HG03442 (cell line): ENCODE measurements around the gene SFXN5.
A peak's percentile ranks its signal among the peaks of the same experiment; 100 is the strongest.
"Not testable (repeated sequence)": the region's sequence is repeated elsewhere in the genome, so short reads cannot be mapped to it uniquely, and the experiment has no call there.

ENCODE experiments used
- ATAC-seq: cut with Tn5 transposase; IDR thresholded peaks from one replicate; pipeline ENCODE4 v1.9.1; 2021; ENCODE audit warnings: mild to moderate bottlenecking, moderate library complexity; ENCODE audit not compliant: unreplicated experiment

The SFXN5 gene

DNA sequence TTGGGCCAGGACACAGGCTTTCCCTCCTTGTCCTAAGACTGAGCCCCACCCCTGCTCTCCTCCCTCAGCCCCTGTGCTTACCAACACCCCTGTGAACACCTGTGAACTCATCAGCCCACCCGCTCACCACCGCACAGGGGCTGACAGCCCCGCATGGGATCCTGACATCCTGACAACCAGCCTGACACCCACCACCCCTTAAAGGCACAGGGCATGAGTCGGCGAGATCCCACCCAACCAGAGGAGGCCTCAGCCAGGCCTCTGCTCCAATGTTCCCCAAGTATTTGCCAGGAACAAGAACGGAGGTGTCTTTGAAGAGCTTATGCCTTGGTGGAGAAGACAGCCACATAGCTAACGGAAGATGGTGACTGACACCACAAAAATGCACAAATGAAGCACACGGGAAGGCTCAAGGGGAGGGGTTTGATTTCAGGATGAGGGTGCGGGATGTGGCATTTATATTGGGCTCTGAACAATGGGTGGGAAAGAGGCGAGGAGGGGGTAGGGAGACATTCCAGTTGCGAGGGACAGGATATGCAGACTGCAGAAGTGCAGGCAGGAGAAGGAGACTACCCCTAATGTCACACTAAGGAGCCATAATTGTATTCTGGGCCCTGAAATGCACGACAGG is 30.2 kb upstream of the SFXN5 start:
- ATAC-seq = no peak

DNA sequence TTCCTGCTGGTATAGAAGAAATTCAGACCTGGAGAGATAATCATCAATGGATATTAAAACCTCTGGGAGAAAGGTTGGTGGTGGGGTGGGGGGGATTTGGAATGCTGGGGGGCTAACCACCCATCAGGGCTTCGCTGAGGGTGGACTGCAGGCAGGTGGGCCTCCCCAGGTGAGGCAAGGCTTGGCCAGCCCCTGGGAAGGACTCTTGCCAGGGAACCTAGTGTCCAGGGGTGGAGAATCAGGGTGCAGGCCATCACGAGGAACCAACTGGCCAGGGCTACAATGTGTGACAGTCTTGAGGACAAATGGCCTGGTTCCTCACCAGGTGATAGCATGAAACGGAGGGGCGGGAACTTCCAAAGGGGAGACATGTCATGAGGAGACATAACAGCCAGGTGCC is 29.4 kb upstream of the SFXN5 start:
- no peak for ATAC-seq

DNA sequence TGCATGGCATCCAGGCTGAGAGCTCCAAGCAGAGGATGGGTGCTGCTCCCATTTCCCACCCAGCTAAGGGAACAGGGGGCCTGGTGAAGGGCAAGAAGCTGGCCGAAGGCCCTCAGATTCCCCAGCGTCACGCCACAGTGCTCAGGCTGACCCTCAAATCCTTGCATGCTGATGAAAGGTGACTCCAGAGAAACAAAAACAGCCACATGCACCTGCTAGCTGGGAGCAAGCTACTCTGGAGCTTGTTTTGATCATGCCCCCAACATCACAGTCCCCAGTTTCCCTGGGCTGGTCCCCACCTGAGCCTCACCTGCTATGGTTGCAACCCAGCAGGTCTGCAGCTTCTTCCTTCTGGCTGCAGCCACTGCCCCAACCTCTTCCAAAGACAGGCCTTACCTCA is 28.0 kb upstream of the SFXN5 start:
- ATAC-seq = no peak

GRCh38 chr2:73095910-73096309 is 24.4 kb upstream of the SFXN5 start:
- no peak for ATAC-seq

DNA sequence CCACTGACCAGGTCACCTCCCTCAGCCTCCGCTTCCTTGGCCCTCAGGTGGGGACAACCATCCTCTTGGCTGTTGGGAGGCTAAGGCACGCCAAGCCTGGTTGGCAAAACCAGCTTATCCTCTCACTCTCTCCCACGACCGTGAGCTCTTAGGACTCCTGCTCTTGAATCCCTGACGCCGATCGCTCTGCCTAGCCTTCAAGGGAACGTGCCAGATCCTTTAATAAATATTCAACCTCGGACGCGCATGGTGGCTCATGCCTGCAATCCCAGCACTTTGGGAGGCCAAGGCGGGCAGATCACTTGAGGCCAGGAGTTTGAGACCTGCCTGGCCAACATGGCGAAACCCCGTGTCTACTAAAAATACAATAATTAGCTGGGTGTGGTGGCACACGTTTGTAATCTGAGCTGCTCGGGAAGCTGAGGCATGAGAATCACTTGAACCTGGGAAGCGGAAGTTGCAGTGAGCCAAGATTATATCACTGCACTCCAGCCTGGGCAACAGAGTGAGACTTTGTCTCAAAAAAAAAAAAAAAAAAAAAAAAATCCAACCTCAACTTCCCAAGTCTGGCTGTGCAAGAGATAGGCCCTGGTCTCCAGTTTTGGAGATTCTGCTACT is 22.2 kb upstream of the SFXN5 start:
- ATAC-seq = not testable (repeated sequence)

GRCh38 chr2:73092146-73092783 is 20.8 kb upstream of the SFXN5 start:
- ATAC-seq = no peak

GRCh38 chr2:73091696-73092095 is 20.2 kb upstream of the SFXN5 start:
- ATAC-seq = no peak

- no peak for ATAC-seq
These were observed 19.7 kb upstream of the SFXN5 start for GRCh38 chr2:73091164-73091563.

DNA sequence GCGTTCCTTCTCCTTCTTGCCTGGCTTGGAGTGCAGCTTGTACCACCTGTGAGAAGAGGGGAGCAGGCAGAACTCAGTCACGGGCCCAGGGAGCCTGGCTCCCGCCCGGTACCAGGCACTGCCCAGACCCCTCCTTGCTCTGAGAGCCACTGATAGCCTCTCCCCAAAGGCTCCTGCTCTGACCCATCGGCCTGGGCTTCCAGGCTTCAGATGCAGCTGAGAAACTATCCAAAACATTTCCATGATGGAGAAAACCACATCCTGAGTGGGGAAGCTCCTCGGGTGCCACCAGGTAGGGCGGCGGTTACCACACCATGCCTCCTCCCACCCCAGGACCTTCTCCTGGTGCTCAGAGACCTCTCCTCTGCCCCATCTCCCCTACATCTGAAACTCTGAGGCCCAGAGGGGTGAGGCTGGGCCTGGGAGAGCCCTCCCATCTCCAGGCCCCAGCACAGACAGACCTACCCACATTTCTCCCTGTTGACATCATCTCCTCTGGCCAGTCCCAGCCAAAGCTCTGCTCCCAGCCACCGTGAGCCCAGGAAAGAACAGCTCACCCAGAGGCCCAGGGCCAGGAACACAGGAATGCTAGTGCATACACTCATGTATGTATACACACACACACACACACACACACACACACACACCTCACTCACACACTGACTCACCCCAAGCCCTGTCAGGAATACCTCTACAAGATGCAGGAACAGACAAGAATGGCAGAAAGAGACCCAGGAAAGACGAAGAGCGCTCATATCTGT is 17.9 kb upstream of the SFXN5 start:
- ATAC-seq = no peak

DNA sequence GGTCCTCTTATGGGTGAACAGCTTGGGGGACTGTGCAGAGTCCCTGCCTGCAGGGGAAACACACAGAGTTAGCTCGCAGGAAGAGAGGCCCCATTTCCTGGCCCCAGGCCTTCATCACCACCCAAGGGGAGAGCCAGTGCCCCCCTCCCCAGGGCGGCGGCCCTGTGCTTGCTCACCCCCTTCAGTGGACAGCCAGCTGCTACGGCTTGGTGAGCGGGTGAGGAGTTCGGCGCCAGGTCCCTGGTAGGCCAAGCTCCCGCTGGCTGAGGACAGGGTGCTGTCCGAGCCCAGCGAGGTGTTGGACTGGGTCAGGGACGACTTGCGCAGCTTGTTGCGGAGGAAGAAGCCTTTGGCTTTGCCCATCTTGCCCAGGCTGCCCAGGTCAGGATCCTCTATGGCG is 17.2 kb upstream of the SFXN5 start:
- no peak for ATAC-seq

DNA sequence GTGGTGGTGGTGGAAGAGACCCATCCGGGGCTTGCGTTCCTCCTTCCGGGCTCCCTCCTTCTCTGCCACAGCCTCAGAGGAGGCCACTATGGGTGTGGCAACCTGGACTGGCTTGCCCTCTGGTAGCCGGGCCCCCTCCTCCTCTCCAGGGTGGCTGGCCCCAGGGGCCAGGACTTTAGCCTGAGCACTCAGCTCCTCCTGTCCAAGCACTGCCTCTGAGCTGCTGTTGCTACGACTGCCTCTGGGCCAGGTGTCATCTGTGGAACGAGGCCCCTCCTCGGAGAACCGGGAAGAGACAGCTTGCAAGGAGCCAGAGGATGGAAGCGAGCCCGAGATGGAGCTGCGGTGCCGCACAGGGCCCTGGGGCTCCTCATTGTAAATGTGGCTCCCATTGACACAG is 16.7 kb upstream of the SFXN5 start:
- no peak for ATAC-seq

- ATAC-seq = no peak
These were observed 15.8 kb upstream of the SFXN5 start for GRCh38 chr2:73087311-73087710.

GRCh38 chr2:73085691-73086090 is 14.2 kb upstream of the SFXN5 start:
- peak; percentile 93 for ATAC-seq

DNA sequence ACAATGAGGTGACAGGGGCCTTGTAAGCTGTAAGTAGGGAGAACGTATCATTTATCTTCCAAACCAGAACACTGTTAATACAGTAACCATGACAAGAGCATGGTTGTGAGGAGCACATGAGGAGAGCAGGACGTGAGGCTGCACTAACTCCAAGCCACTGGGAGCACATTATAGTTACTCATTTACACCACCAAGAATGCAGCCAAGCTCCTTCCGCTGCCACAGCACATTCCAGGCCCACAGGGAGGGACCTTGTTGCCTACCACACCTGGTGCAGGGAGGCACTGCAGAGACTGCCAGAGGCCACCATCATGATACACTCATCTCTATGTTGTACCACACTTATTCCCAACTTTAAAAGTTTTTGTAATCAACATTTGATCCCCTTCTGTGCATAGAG is 13.5 kb upstream of the SFXN5 start:
- ATAC-seq = no peak

GRCh38 chr2:73083886-73084800 is 12.6 kb upstream of the SFXN5 start:
- no peak for ATAC-seq

- ATAC-seq = no peak
These were observed 11.3 kb upstream of the SFXN5 start for GRCh38 chr2:73082523-73083410.

DNA sequence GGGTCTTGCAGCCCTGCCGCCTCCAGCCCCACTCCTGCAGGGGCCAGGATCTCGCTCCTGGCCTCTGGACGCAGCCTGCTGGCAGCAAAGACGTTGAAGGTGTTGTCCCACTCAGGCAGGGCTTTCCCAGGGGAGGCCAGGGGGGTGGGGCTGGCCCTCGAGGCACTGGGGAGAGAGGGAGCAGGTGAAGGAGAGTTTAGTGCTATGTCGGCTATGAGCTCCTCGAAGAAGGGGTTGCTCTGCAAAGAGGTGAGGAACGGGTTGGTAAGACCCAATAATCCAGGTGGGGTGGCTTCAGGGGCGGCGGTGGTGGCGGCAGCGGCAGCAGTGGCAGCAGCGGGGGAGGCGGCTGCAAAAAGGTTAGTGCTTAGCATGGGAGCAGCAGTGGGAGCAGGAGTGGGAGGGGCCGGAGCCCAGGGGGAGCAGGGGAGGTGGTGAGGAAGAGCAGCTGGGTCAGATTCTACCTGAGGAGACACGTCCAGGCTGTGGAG is 9.7 kb upstream of the SFXN5 start:
- ATAC-seq = no peak

- ATAC-seq = no peak
These were observed 9.0 kb upstream of the SFXN5 start for GRCh38 chr2:73080321-73081131.

GRCh38 chr2:73079636-73080035 is 8.1 kb upstream of the SFXN5 start:
- no peak for ATAC-seq
